ENCODE data around the gene PRODH2. TPM values are rescaled to one million over a fixed set of nuclear protein-coding genes. Genes with fewer than 3 reads are reported as not detected.

PRODH2 gene
- total RNA-seq, 2 experiments from 2014 or later, result not detected

- Histone ChIP-seq H3K9me3 (ENCODE audit: control insufficient read depth in 1 of 2, insufficient read depth in 1 of 2, low read length in 2 of 2) (peaks cover 2 to 24% of the 10 kb centered on the region in 2 experiments), H3K4me3 (ENCODE audit: low read length) (no peak overlapping the region), H3K36me3 (ENCODE audit: insufficient read depth, low read length) (no peaks in the 10 kb centered on the region), H3K4me1 (ENCODE audit: insufficient read depth, low read length) (no peaks in the 10 kb centered on the region), H3K27me3 (ENCODE audit: control insufficient read depth in 1 of 2, insufficient read depth in 2 of 2, low read length in 2 of 2) (peaks cover 8 to 25% of the 10 kb centered on the region in 2 experiments), H3K27ac (ENCODE audit: low read depth in 1 of 2, low read length in 2 of 2) (no peak overlapping the region)
- H3K4me3 Mint-ChIP-seq, result no peak overlapping the region
- H3K27ac Mint-ChIP-seq, result no peak overlapping the region
- H3K9me3 Mint-ChIP-seq, result peaks cover 2% of the 10 kb centered on the region
- H3K36me3 Mint-ChIP-seq (ENCODE audit: low read depth), result no peaks in the 10 kb centered on the region
- POLR2A ChIA-PET, result no interaction called here
- intact Hi-C loops (cut with DNase I, micrococcal nuclease), result no loop called here
- no peak for ATAC-seq (ENCODE audit: poor library complexity)
- DNase-seq, result no peak
- TF ChIP-seq, protein P1, sequence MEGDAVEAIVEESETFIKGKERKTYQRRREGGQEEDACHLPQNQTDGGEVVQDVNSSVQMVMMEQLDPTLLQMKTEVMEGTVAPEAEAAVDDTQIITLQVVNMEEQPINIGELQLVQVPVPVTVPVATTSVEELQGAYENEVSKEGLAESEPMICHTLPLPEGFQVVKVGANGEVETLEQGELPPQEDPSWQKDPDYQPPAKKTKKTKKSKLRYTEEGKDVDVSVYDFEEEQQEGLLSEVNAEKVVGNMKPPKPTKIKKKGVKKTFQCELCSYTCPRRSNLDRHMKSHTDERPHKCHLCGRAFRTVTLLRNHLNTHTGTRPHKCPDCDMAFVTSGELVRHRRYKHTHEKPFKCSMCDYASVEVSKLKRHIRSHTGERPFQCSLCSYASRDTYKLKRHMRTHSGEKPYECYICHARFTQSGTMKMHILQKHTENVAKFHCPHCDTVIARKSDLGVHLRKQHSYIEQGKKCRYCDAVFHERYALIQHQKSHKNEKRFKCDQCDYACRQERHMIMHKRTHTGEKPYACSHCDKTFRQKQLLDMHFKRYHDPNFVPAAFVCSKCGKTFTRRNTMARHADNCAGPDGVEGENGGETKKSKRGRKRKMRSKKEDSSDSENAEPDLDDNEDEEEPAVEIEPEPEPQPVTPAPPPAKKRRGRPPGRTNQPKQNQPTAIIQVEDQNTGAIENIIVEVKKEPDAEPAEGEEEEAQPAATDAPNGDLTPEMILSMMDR (IDR thresholded peaks at IDR 0.05), result no peak
- no peaks in the 10 kb centered on the region for H3K4me1 Mint-ChIP-seq (ENCODE audit: low read depth)
- CTCF ChIA-PET, result no interaction called here
- H3K27me3 Mint-ChIP-seq, result peaks cover 48% of the 10 kb centered on the region
These were observed 21.3 kb upstream of the PRODH2 start for GRCh38 chr19:35833972-35834371.

GRCh38 chr19:35832054-35832453, 19.4 kb upstream of the PRODH2 start:
- intact Hi-C loops (cut with DNase I, micrococcal nuclease), result no loop called here
- Histone ChIP-seq H3K27me3 (ENCODE audit: control insufficient read depth in 1 of 2, insufficient read depth in 2 of 2, low read length in 2 of 2) (peaks cover 12 to 28% of the 10 kb centered on the region in 2 experiments), H3K36me3 (ENCODE audit: insufficient read depth, low read length) (no peaks in the 10 kb centered on the region), H3K27ac (ENCODE audit: low read depth in 1 of 2, low read length in 2 of 2) (no peak overlapping the region), H3K4me3 (ENCODE audit: low read length) (no peak overlapping the region), H3K9me3 (ENCODE audit: control insufficient read depth in 1 of 2, insufficient read depth in 1 of 2, low read length in 2 of 2) (peaks cover 0 to 24% of the 10 kb centered on the region in 2 experiments), H3K4me1 (ENCODE audit: insufficient read depth, low read length) (peaks cover 2% of the 10 kb centered on the region)
- ATAC-seq (ENCODE audit: poor library complexity), result no peak
- no peak for DNase-seq
- H3K36me3 Mint-ChIP-seq (ENCODE audit: low read depth), result no peaks in the 10 kb centered on the region
- TF ChIP-seq, protein P1 (IDR thresholded peaks at IDR 0.05), result no peak
- peaks cover 48% of the 10 kb centered on the region for H3K27me3 Mint-ChIP-seq
- ChIA-PET POLR2A (no interaction called here), CTCF (no interaction called here)
- no peaks in the 10 kb centered on the region for H3K4me1 Mint-ChIP-seq (ENCODE audit: low read depth)
- no peak overlapping the region for H3K4me3 Mint-ChIP-seq
- H3K9me3 Mint-ChIP-seq, result no peaks in the 10 kb centered on the region
- H3K27ac Mint-ChIP-seq, result no peak overlapping the region

GRCh38 chr19:35830986-35831385, 18.3 kb upstream of the PRODH2 start:
- Mint-ChIP-seq H3K4me3 (no peak overlapping the region), H3K36me3 (ENCODE audit: low read depth) (no peaks in the 10 kb centered on the region), H3K27ac (no peak overlapping the region), H3K4me1 (ENCODE audit: low read depth) (no peaks in the 10 kb centered on the region), H3K27me3 (peaks cover 45% of the 10 kb centered on the region), H3K9me3 (no peaks in the 10 kb centered on the region)
- Histone ChIP-seq H3K9me3 (ENCODE audit: control insufficient read depth in 1 of 2, insufficient read depth in 1 of 2, low read length in 2 of 2) (peaks cover 0 to 24% of the 10 kb centered on the region in 2 experiments), H3K36me3 (ENCODE audit: insufficient read depth, low read length) (no peaks in the 10 kb centered on the region), H3K4me3 (ENCODE audit: low read length) (no peak overlapping the region), H3K4me1 (ENCODE audit: insufficient read depth, low read length) (peaks cover 2% of the 10 kb centered on the region), H3K27me3 (ENCODE audit: control insufficient read depth in 1 of 2, insufficient read depth in 2 of 2, low read length in 2 of 2) (peaks cover 15 to 33% of the 10 kb centered on the region in 2 experiments), H3K27ac (ENCODE audit: low read depth in 1 of 2, low read length in 2 of 2) (no peak overlapping the region)
- TF ChIP-seq, protein P1 (IDR thresholded peaks at IDR 0.05), result no peak
- ATAC-seq (ENCODE audit: poor library complexity) (no peak), DNase-seq (no peak)
- POLR2A ChIA-PET, result no interaction called here
- CTCF ChIA-PET, result no interaction called here
- intact Hi-C loops (cut with DNase I, micrococcal nuclease), result no loop called here
